GM23338 (cell line): ENCODE results near the gene ARFGAP2. TPM values are rescaled to one million over a fixed set of nuclear protein-coding genes. Genes with fewer than 3 reads are reported as not detected.

Experiments
- ATAC-seq: fragments of 200-7000 bp; cut with Tn5 transposase; 3 replicates; pipeline ENCODE4 v1.9.1; 2020
- DNase-seq: peaks from one replicate; pipeline ENCODE4 v3.0.0-alpha.2; 2015; ENCODE audit warnings: low spot score
- H2AFZ ChIP-seq: fragments of 200-600 bp; sonication (generic); 2 replicates; pipeline ENCODE4 v1.8.0; 2016; ENCODE audit warnings: antibody characterized with exemption, mild to moderate bottlenecking, moderate library complexity
- H3F3A ChIP-seq: fragments of 200-600 bp; sonication (generic); replicated peaks from 2 replicates; pipeline ENCODE4 v1.8.0; 2017; ENCODE audit warnings: antibody characterized with exemption, mixed run types, low read depth
- H3K27ac ChIP-seq: fragments of 200-600 bp; sonication (generic); 2 replicates; pipeline ENCODE4 v1.6.1; 2016; ENCODE audit warnings: low read depth
- H3K27me3 ChIP-seq: fragments of 200-600 bp; sonication (generic); 2 replicates; pipeline ENCODE4 v1.8.0; 2016; ENCODE audit warnings: mild to moderate bottlenecking, mixed run types, moderate library complexity; ENCODE audit not compliant: insufficient read depth
- H3K36me3 ChIP-seq: fragments of 200-600 bp; sonication (generic); 2 replicates; pipeline ENCODE4 v1.8.0; 2016; ENCODE audit warnings: mild to moderate bottlenecking; ENCODE audit not compliant: insufficient read depth
- H3K4me1 ChIP-seq: fragments of 200-600 bp; sonication (generic); 2 replicates; pipeline ENCODE4 v1.8.0; 2016; ENCODE audit warnings: mild to moderate bottlenecking, moderate library complexity; ENCODE audit not compliant: insufficient read depth
- H3K4me2 ChIP-seq: fragments of 200-600 bp; sonication (generic); 2 replicates; pipeline ENCODE4 v1.7.1; 2017; ENCODE audit warnings: mixed run types
- H3K4me3 ChIP-seq: fragments of 200-600 bp; sonication (generic); 2 replicates; pipeline ENCODE4 v1.6.1; 2016; ENCODE audit warnings: mixed run types
- H3K79me2 ChIP-seq: fragments of 200-600 bp; sonication (generic); replicated peaks from 2 replicates; pipeline ENCODE4 v1.8.0; 2017; ENCODE audit warnings: mild to moderate bottlenecking; ENCODE audit not compliant: insufficient read depth
- H3K9me2 ChIP-seq: fragments of 200-600 bp; sonication (generic); 2 replicates; pipeline ENCODE4 v1.8.0; 2017; ENCODE audit not compliant: insufficient read depth
- H4K20me1 ChIP-seq: fragments of 200-600 bp; sonication (generic); replicated peaks from 2 replicates; pipeline ENCODE4 v1.8.0; 2017; ENCODE audit warnings: mild to moderate bottlenecking; ENCODE audit not compliant: insufficient read depth
- H3K27ac Mint-ChIP-seq: 2 replicates; pipeline ENCODE4 v1.8.0; 2020; ENCODE audit warnings: inconsistent platforms, mild to moderate bottlenecking, moderate library complexity, mixed read lengths
- H3K27me3 Mint-ChIP-seq: 3 replicates; pipeline ENCODE4 v1.8.0; 2022; ENCODE audit warnings: low read depth, mild to moderate bottlenecking, moderate library complexity, mixed read lengths, inconsistent platforms; ENCODE audit not compliant: insufficient read depth, poor library complexity
- H3K36me3 Mint-ChIP-seq: 3 replicates; pipeline ENCODE4 v1.8.0; 2021; ENCODE audit warnings: low read depth, mild to moderate bottlenecking, inconsistent platforms, moderate library complexity, mixed read lengths
- H3K4me1 Mint-ChIP-seq: 3 replicates; pipeline ENCODE4 v1.8.0; 2020; ENCODE audit warnings: mild to moderate bottlenecking, inconsistent platforms, mixed read lengths
- H3K4me3 Mint-ChIP-seq: 3 replicates; pipeline ENCODE4 v1.8.0; 2021; ENCODE audit warnings: moderate library complexity, mild to moderate bottlenecking, inconsistent platforms, mixed read lengths
- H3K9me3 Mint-ChIP-seq: 3 replicates; pipeline ENCODE4 v1.8.0; 2020; ENCODE audit warnings: moderate library complexity, mild to moderate bottlenecking, inconsistent platforms, mixed read lengths
- CREB1 ChIP-seq: fragments of 250-450 bp; sonication (Bioruptor Pico); IDR thresholded peaks from 2 replicates; pipeline ENCODE4 v1.5.0; 2020; ENCODE audit warnings: low read depth, mild to moderate bottlenecking, moderate library complexity
- EZH2 ChIP-seq: fragments of 200-600 bp; sonication (generic); IDR thresholded peaks from one replicate; pipeline ENCODE4 v1.8.0; 2017; ENCODE audit warnings: antibody characterized with exemption, mild to moderate bottlenecking, low read depth; ENCODE audit not compliant: unreplicated experiment
- EZH2phosphoT487 ChIP-seq: fragments of 200-600 bp; sonication (generic); IDR thresholded peaks from one replicate; pipeline ENCODE4 v1.8.1; 2018; ENCODE audit warnings: antibody characterized with exemption; ENCODE audit not compliant: unreplicated experiment
- JUNB ChIP-seq: IDR thresholded peaks from one replicate; pipeline ENCODE4 v1.6.1; 2016; ENCODE audit warnings: antibody characterized with exemption; ENCODE audit not compliant: unreplicated experiment
- NANOG ChIP-seq: IDR thresholded peaks from 2 replicates; pipeline ENCODE4 v1.6.1; 2016; ENCODE audit warnings: antibody characterized with exemption, borderline replicate concordance
- POLR2AphosphoS5 ChIP-seq: IDR thresholded peaks from 2 replicates; pipeline ENCODE4 v1.6.1; 2016; ENCODE audit warnings: antibody characterized with exemption, low read depth
- STAT1 ChIP-seq: IDR thresholded peaks from one replicate; pipeline ENCODE4 v1.6.1; 2016; ENCODE audit warnings: antibody characterized with exemption; ENCODE audit not compliant: unreplicated experiment
- ZNF114 ChIP-seq: fragments of 250-450 bp; sonication (Bioruptor Pico); IDR thresholded peaks from 2 replicates; pipeline ENCODE4 v1.5.0; 2020; ENCODE audit warnings: mild to moderate bottlenecking, moderate library complexity
- ZNF331 ChIP-seq: fragments of 250-450 bp; sonication (Bioruptor Pico); IDR thresholded peaks from 2 replicates; pipeline ENCODE4 v1.5.0; 2020; ENCODE audit warnings: low read depth, mild to moderate bottlenecking, moderate library complexity
- polyA plus RNA-seq: library from polyadenylated mRNA; unstranded; fragments of >200 nt; fragmentation: Nextera tagmentation; extraction: Ambion mirVana; gene quantifications from 2 replicates; pipeline ENCODE4 v1.2.1, GENCODE V29; 2016
- total RNA-seq: library from RNA; depleted of rRNA; stranded (reverse); fragments of >200 nt; shearing (Covaris generic); gene quantifications from 2 replicates; pipeline ENCODE4 v1.2.3, GENCODE V29; 2014
- TF ChIP-seq, protein P1 (sequence below): IDR thresholded peaks from 2 replicates; pipeline ENCODE4 v1.6.1; 2016; ENCODE audit warnings: antibody characterized with exemption
- TF ChIP-seq, protein P2 (sequence below), 2 experiments: fragments of 200-600 bp in 1 of 2; sonication (generic) in 1 of 2; conservative IDR thresholded peaks; 2 replicates each; pipeline versions ENCODE4 v1.5.1 to v1.6.1; 2016 to 2017; ENCODE audit warnings: antibody characterized with exemption in 2 of 2, low read depth in 2 of 2, mild to moderate bottlenecking in 2 of 2, moderate library complexity in 1 of 2
- TF ChIP-seq, protein P3 (sequence below): fragments of 250-450 bp; sonication (Bioruptor Pico); IDR thresholded peaks from 2 replicates; pipeline ENCODE4 v1.5.0; 2020; ENCODE audit warnings: mild to moderate bottlenecking, moderate library complexity
- TF ChIP-seq, protein P4 (sequence below): IDR thresholded peaks from one replicate; pipeline ENCODE4 v1.6.1; 2018; ENCODE audit warnings: antibody characterized with exemption; ENCODE audit not compliant: unreplicated experiment

The ARFGAP2 gene
- total and polyA plus RNA-seq, 2 experiments from 2014 or later, result 25.6 to 122 TPM

DNA sequence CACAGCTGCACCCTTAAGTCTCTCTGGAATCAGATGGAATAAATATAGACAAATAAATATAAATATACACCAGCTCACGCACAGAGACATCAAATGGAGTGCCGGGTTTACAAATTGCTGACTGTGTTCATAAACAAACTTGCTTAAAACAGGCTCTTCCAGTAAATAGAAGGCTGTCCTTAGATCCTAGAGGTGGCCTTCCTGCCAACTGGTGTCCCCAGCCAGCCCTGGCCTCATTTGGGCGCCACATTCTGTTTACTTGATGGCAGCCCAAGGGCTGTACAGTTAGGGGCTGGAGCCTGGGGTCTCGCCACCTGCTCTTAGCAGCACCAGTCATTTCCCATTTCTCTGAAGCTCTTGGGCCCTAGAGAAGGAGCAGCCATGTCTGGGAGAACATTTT is 20.8 kb downstream of the ARFGAP2 start:
- Histone ChIP-seq H3K4me3 (no peak overlapping the region), H2AFZ (no peak overlapping the region), H4K20me1 (no peaks in the 10 kb centered on the region; the same call in 1 of the 2 replicates), H3K4me2 (no peak overlapping the region), H3K79me2 (no peaks in the 10 kb centered on the region), H3K4me1 (peaks cover 6% of the 10 kb centered on the region), H3K9me2 (no peaks in the 10 kb centered on the region), H3K27me3 (no peaks in the 10 kb centered on the region), H3K36me3 (no peaks in the 10 kb centered on the region), H3K27ac (no peak overlapping the region), H3F3A (no peaks in the 10 kb centered on the region)
- Mint-ChIP-seq H3K27me3 (peaks cover 3% of the 10 kb centered on the region), H3K27ac (no peak overlapping the region), H3K4me3 (no peak overlapping the region), H3K36me3 (no peaks in the 10 kb centered on the region; the same call in 2 of the 3 replicates), H3K9me3 (no peaks in the 10 kb centered on the region), H3K4me1 (peaks cover 20% of the 10 kb centered on the region)
- DNase-seq, result no peak
- no peak for TF ChIP-seq EZH2phosphoT487
- TF ChIP-seq, protein P1, sequence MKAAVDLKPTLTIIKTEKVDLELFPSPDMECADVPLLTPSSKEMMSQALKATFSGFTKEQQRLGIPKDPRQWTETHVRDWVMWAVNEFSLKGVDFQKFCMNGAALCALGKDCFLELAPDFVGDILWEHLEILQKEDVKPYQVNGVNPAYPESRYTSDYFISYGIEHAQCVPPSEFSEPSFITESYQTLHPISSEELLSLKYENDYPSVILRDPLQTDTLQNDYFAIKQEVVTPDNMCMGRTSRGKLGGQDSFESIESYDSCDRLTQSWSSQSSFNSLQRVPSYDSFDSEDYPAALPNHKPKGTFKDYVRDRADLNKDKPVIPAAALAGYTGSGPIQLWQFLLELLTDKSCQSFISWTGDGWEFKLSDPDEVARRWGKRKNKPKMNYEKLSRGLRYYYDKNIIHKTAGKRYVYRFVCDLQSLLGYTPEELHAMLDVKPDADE, result no peak
- TF ChIP-seq POLR2AphosphoS5, result no peak
- TF ChIP-seq, protein P2, sequence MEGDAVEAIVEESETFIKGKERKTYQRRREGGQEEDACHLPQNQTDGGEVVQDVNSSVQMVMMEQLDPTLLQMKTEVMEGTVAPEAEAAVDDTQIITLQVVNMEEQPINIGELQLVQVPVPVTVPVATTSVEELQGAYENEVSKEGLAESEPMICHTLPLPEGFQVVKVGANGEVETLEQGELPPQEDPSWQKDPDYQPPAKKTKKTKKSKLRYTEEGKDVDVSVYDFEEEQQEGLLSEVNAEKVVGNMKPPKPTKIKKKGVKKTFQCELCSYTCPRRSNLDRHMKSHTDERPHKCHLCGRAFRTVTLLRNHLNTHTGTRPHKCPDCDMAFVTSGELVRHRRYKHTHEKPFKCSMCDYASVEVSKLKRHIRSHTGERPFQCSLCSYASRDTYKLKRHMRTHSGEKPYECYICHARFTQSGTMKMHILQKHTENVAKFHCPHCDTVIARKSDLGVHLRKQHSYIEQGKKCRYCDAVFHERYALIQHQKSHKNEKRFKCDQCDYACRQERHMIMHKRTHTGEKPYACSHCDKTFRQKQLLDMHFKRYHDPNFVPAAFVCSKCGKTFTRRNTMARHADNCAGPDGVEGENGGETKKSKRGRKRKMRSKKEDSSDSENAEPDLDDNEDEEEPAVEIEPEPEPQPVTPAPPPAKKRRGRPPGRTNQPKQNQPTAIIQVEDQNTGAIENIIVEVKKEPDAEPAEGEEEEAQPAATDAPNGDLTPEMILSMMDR (conservative IDR thresholded peaks at IDR 0.05; ENCODE audit: low read depth in 2 of 2), result no peak
- TF ChIP-seq CREB1 (CRISPR knock-in tag), result no peak
- TF ChIP-seq ZNF114 (CRISPR knock-in tag), result no peak
- TF ChIP-seq JUNB, result no peak
- no peak for TF ChIP-seq ZNF331 (CRISPR knock-in tag)
- TF ChIP-seq, protein P3, sequence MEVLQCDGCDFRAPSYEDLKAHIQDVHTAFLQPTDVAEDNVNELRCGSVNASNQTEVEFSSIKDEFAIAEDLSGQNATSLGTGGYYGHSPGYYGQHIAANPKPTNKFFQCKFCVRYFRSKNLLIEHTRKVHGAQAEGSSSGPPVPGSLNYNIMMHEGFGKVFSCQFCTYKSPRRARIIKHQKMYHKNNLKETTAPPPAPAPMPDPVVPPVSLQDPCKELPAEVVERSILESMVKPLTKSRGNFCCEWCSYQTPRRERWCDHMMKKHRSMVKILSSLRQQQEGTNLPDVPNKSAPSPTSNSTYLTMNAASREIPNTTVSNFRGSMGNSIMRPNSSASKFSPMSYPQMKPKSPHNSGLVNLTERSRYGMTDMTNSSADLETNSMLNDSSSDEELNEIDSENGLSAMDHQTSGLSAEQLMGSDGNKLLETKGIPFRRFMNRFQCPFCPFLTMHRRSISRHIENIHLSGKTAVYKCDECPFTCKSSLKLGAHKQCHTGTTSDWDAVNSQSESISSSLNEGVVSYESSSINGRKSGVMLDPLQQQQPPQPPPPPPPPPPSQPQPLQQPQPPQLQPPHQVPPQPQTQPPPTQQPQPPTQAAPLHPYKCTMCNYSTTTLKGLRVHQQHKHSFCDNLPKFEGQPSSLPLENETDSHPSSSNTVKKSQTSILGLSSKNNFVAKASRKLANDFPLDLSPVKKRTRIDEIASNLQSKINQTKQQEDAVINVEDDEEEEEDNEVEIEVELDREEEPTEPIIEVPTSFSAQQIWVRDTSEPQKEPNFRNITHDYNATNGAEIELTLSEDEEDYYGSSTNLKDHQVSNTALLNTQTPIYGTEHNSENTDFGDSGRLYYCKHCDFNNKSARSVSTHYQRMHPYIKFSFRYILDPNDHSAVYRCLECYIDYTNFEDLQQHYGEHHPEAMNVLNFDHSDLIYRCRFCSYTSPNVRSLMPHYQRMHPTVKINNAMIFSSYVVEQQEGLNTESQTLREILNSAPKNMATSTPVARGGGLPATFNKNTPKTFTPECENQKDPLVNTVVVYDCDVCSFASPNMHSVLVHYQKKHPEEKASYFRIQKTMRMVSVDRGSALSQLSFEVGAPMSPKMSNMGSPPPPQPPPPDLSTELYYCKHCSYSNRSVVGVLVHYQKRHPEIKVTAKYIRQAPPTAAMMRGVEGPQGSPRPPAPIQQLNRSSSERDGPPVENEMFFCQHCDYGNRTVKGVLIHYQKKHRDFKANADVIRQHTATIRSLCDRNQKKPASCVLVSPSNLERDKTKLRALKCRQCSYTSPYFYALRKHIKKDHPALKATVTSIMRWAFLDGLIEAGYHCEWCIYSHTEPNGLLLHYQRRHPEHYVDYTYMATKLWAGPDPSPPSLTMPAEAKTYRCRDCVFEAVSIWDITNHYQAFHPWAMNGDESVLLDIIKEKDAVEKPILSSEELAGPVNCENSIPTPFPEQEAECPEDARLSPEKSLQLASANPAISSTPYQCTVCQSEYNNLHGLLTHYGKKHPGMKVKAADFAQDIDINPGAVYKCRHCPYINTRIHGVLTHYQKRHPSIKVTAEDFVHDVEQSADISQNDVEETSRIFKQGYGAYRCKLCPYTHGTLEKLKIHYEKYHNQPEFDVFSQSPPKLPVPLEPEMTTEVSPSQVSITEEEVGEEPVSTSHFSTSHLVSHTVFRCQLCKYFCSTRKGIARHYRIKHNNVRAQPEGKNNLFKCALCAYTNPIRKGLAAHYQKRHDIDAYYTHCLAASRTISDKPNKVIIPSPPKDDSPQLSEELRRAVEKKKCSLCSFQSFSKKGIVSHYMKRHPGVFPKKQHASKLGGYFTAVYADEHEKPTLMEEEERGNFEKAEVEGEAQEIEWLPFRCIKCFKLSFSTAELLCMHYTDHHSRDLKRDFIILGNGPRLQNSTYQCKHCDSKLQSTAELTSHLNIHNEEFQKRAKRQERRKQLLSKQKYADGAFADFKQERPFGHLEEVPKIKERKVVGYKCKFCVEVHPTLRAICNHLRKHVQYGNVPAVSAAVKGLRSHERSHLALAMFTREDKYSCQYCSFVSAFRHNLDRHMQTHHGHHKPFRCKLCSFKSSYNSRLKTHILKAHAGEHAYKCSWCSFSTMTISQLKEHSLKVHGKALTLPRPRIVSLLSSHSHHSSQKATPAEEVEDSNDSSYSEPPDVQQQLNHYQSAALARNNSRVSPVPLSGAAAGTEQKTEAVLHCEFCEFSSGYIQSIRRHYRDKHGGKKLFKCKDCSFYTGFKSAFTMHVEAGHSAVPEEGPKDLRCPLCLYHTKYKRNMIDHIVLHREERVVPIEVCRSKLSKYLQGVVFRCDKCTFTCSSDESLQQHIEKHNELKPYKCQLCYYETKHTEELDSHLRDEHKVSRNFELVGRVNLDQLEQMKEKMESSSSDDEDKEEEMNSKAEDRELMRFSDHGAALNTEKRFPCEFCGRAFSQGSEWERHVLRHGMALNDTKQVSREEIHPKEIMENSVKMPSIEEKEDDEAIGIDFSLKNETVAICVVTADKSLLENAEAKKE (CRISPR knock-in tag), result no peak
- no peak for TF ChIP-seq NANOG
- TF ChIP-seq, protein P4, sequence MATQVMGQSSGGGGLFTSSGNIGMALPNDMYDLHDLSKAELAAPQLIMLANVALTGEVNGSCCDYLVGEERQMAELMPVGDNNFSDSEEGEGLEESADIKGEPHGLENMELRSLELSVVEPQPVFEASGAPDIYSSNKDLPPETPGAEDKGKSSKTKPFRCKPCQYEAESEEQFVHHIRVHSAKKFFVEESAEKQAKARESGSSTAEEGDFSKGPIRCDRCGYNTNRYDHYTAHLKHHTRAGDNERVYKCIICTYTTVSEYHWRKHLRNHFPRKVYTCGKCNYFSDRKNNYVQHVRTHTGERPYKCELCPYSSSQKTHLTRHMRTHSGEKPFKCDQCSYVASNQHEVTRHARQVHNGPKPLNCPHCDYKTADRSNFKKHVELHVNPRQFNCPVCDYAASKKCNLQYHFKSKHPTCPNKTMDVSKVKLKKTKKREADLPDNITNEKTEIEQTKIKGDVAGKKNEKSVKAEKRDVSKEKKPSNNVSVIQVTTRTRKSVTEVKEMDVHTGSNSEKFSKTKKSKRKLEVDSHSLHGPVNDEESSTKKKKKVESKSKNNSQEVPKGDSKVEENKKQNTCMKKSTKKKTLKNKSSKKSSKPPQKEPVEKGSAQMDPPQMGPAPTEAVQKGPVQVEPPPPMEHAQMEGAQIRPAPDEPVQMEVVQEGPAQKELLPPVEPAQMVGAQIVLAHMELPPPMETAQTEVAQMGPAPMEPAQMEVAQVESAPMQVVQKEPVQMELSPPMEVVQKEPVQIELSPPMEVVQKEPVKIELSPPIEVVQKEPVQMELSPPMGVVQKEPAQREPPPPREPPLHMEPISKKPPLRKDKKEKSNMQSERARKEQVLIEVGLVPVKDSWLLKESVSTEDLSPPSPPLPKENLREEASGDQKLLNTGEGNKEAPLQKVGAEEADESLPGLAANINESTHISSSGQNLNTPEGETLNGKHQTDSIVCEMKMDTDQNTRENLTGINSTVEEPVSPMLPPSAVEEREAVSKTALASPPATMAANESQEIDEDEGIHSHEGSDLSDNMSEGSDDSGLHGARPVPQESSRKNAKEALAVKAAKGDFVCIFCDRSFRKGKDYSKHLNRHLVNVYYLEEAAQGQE, result no peak
- no peak for TF ChIP-seq EZH2
- TF ChIP-seq STAT1, result no peak
- no peak for ATAC-seq
